GM21825 (cell line): ENCODE results near the gene TRIP10.
"Not testable (repeated sequence)": the region's sequence is repeated elsewhere in the genome, so short reads cannot be mapped to it uniquely, and the experiment has no call there.

Experiments
- ATAC-seq: cut with Tn5 transposase; IDR thresholded peaks from one replicate; pipeline ENCODE4 v1.9.1; 2021; ENCODE audit warnings: mild to moderate bottlenecking, moderate library complexity; ENCODE audit not compliant: unreplicated experiment

Gene TRIP10

GRCh38 chr19:6739390-6739882, at the start of gene TRIP10:
Gene TRIP10, plus strand, starts transcription at chr19:6739680. Its CDS starts 82 bp downstream, at chr19:6739762.
- ATAC-seq, result no peak

GRCh38 chr19:6690160-6690885, 49.2 kb upstream of the TRIP10 start:
- no peak for ATAC-seq

- ATAC-seq, result no peak
Observed at GRCh38 chr19:6691342-6691741, 48.1 kb upstream of the TRIP10 start.

- ATAC-seq, result no peak
Observed at GRCh38 chr19:6692027-6692426, 47.5 kb upstream of the TRIP10 start.

GRCh38 chr19:6693056-6693471, 46.4 kb upstream of the TRIP10 start:
- no peak for ATAC-seq

- ATAC-seq, result no peak
Observed at GRCh38 chr19:6693681-6694080, 45.8 kb upstream of the TRIP10 start.

- no peak for ATAC-seq
Observed at GRCh38 chr19:6694147-6694815, 45.2 kb upstream of the TRIP10 start.

- no peak for ATAC-seq
Observed at GRCh38 chr19:6696239-6696820, 43.1 kb upstream of the TRIP10 start.

GRCh38 chr19:6697291-6697690, 42.2 kb upstream of the TRIP10 start:
- no peak for ATAC-seq

- no peak for ATAC-seq
Observed at GRCh38 chr19:6699935-6700334, 39.5 kb upstream of the TRIP10 start.

- no peak for ATAC-seq
Observed at GRCh38 chr19:6700586-6701316, 38.7 kb upstream of the TRIP10 start.

GRCh38 chr19:6705931-6706632, 33.4 kb upstream of the TRIP10 start:
- no peak for ATAC-seq

- no peak for ATAC-seq
Observed at GRCh38 chr19:6706633-6706958, 32.9 kb upstream of the TRIP10 start.

- no peak for ATAC-seq
Observed at GRCh38 chr19:6707011-6707657, 32.3 kb upstream of the TRIP10 start.

- ATAC-seq, result no peak
Observed at GRCh38 chr19:6707658-6708018, 31.8 kb upstream of the TRIP10 start.

GRCh38 chr19:6708346-6708745, 31.1 kb upstream of the TRIP10 start:
- no peak for ATAC-seq

- ATAC-seq, result not testable (repeated sequence)
Observed at GRCh38 chr19:6708913-6709312, 30.6 kb upstream of the TRIP10 start.

GRCh38 chr19:6709549-6709948, 29.9 kb upstream of the TRIP10 start:
- ATAC-seq, result no peak

- ATAC-seq, result no peak
Observed at GRCh38 chr19:6710273-6711077, 29.0 kb upstream of the TRIP10 start.

GRCh38 chr19:6711078-6711361, 28.5 kb upstream of the TRIP10 start:
- no peak for ATAC-seq
